22Rv1 (cell line): Measurements from ENCODE around the gene MCEE.
"Not testable (repeated sequence)": the region's sequence is repeated elsewhere in the genome, so short reads cannot be mapped to it uniquely, and the experiment has no call there.

Experiments
- CTCF ChIP-seq: fragments of 450-650 bp; IDR thresholded peaks from 2 replicates; pipeline ENCODE4 v1.5.1; 2017; ENCODE audit warnings: mild to moderate bottlenecking
- ZFX ChIP-seq: fragments of 450-650 bp; IDR thresholded peaks from 2 replicates; pipeline ENCODE4 v1.6.1; 2017; ENCODE audit warnings: antibody characterized with exemption, borderline replicate concordance

GRCh38 chr2:71083297-71083696 is 46.7 kb downstream of the MCEE start:
- not testable (repeated sequence) for TF ChIP-seq CTCF, ZFX
